Effector memory CD8-positive, alpha-beta T cell (primary cell): ENCODE data around the gene ZNF823.
"Not testable (repeated sequence)": the region's sequence is repeated elsewhere in the genome, so short reads cannot be mapped to it uniquely, and the experiment has no call there.

Experiments
- ATAC-seq: fragments of 150-1000 bp; cut with Tn5 transposase; replicated peaks from 2 replicates; pipeline ENCODE4 v1.10.0; 2021; ENCODE audit warnings: mild to moderate bottlenecking, moderate library complexity
- DNase-seq, 3 experiments: peaks; one replicate each; pipeline ENCODE4 v3.0.0; 2021
- H3K27ac Mint-ChIP-seq, 2 donors: one replicate each; pipeline ENCODE4 v1.8.0; 2022; ENCODE audit warnings: mild to moderate bottlenecking in 2 of 2, mixed read lengths in 2 of 2, moderate library complexity in 2 of 2
- H3K27me3 Mint-ChIP-seq, 2 donors: one replicate each; pipeline ENCODE4 v1.8.0; 2022; ENCODE audit warnings: mixed read lengths in 2 of 2
- H3K36me3 Mint-ChIP-seq: one replicate; pipeline ENCODE4 v1.8.0; 2022; ENCODE audit warnings: mild to moderate bottlenecking, moderate library complexity, mixed read lengths; ENCODE audit not compliant: insufficient read depth
- H3K4me1 Mint-ChIP-seq, 2 donors: one replicate each; pipeline ENCODE4 v1.8.0; 2022; ENCODE audit warnings: low read depth in 2 of 2, mixed read lengths in 2 of 2
- H3K4me3 Mint-ChIP-seq, 2 donors: one replicate each; pipeline ENCODE4 v1.8.0; 2022; ENCODE audit warnings: mild to moderate bottlenecking in 2 of 2, mixed read lengths in 2 of 2, moderate library complexity in 2 of 2
- H3K9me3 Mint-ChIP-seq, 2 donors: one replicate each; pipeline ENCODE4 v1.8.0; 2022; ENCODE audit warnings: mixed read lengths in 2 of 2
- total RNA-seq, 9 experiments: gene quantifications; one replicate each; lab custom pipeline; 2026; lab: John Stamatoyannopoulos, UW

Gene ZNF823
- 2.0 to 11.4 (median 4.1) reads per million in 9 experiments for total RNA-seq

DNA sequence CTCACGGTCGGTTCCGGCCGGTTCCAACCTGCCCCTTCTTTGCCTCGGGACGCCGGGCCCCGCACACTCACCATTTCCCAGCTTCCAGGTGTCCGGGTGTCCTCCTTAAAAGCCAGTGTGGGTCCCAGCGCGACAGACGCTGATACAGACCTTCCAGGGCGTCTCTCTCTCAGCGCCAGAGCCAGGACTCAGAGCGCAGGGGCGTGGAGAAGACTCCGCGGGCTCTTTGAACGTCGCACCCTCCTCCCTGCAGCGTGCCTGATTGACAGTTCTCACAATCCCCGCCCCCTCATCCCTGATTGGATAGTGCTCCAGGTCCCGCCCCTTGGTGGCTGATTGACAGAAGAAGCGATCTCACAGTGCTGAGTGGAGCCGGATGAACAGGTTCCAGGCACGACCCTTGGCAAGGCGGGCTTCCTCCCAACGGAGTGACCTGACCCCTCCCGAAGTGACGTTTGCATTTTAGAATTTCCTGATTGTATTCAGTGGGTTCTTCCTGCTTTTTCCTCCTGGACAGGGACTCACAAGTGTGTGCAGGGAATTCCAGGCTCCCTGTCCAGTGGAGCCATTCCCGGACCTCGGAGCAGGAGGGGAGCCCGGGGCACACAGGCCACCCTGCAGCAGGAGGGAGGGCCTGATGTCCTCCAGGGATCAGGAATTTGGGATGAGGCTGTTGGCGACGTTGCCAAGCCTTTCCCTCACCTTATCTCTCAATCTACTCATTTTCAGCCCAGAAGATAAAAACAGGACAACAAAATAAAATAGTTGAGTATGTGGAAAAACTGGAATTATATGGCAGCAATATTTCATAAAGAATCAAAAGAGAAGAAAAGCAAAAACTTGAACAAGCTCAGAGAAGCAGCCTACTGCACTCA lies at the start of gene ZNF823:
TSS of gene ZNF823 (minus strand) at position 201 of the 875 bp plus-strand sequence. CDS start at position 74, 127 bp downstream.
- DNase-seq, result peak; percentile 92 to 98 (median 94)
- H3K4me1 Mint-ChIP-seq, result peaks cover 16 to 23% of the 10 kb centered on the region in 2 donors
- H3K27ac Mint-ChIP-seq, result peak within 1 kb of the TSS; percentile 76 to 87
- no peaks in the 10 kb centered on the region for H3K9me3 Mint-ChIP-seq
- peak; percentile 98 for ATAC-seq
- H3K4me3 Mint-ChIP-seq, result peak within 1 kb of the TSS; percentile 91 to 99
- peaks cover 6% of the 10 kb centered on the region for H3K36me3 Mint-ChIP-seq
- peaks cover 0 to 7% of the 10 kb centered on the region in 2 donors for H3K27me3 Mint-ChIP-seq

DNA sequence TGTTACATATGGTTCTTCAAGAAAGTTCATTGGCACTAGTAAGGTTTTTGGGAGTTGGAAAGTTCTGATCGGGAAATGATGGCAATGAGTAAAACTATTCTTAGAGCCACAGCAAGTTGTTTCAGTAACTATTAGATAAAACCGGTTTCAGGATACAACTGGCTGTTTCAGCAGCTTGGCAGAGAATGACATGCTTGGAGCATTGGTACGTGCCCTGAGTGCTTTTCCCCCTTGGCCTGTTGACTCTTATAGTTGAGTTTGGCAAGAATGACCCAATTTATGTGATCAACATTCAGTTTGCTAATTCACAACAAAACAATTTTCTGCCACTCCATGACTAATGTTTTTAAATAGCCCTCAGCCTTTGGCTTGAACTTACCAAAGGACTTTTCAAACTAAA lies 48.8 kb upstream of the ZNF823 start:
- ATAC-seq (no peak), DNase-seq (no peak)
- Mint-ChIP-seq H3K4me1 (no peaks in the 10 kb centered on the region), H3K4me3 (no peak overlapping the region), H3K9me3 (peaks cover 7 to 8% of the 10 kb centered on the region in 2 donors), H3K36me3 (peaks cover 4% of the 10 kb centered on the region), H3K27me3 (no peaks in the 10 kb centered on the region), H3K27ac (no peak overlapping the region)

- Mint-ChIP-seq H3K36me3 (peaks cover 20% of the 10 kb centered on the region), H3K4me1 (no peaks in the 10 kb centered on the region), H3K27ac (no peak overlapping the region), H3K4me3 (no peak overlapping the region), H3K9me3 (peaks cover 5 to 8% of the 10 kb centered on the region in 2 donors), H3K27me3 (no peaks in the 10 kb centered on the region)
- ATAC-seq (no peak), DNase-seq (no peak)
Observed at GRCh38 chr19:11784356-11784755, 45.6 kb upstream of the ZNF823 start.

DNA sequence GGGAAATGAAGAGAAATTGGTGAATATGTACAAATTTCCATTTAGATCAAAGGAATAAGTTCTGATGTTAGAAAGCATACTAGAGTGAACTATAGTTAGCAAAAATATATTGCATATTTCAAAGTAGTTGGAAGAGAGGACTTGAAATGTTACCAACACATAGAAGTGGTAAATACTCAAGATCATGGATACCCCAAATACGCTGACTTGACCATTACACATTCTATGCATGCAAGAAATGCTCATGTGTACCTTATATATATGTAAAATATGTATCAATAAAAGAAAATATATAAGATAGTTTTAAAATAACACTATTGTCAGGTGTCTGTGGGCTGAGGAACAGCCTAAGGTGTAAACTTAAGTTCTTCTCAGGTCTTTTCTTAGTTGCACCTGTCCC lies 45.0 kb upstream of the ZNF823 start:
- no peak overlapping the region for H3K27ac Mint-ChIP-seq
- peaks cover 5 to 8% of the 10 kb centered on the region in 2 donors for H3K9me3 Mint-ChIP-seq
- DNase-seq (no peak), ATAC-seq (no peak)
- no peaks in the 10 kb centered on the region for H3K4me1 Mint-ChIP-seq
- H3K36me3 Mint-ChIP-seq, result peaks cover 26% of the 10 kb centered on the region
- H3K4me3 Mint-ChIP-seq, result no peak overlapping the region
- H3K27me3 Mint-ChIP-seq, result no peaks in the 10 kb centered on the region

DNA sequence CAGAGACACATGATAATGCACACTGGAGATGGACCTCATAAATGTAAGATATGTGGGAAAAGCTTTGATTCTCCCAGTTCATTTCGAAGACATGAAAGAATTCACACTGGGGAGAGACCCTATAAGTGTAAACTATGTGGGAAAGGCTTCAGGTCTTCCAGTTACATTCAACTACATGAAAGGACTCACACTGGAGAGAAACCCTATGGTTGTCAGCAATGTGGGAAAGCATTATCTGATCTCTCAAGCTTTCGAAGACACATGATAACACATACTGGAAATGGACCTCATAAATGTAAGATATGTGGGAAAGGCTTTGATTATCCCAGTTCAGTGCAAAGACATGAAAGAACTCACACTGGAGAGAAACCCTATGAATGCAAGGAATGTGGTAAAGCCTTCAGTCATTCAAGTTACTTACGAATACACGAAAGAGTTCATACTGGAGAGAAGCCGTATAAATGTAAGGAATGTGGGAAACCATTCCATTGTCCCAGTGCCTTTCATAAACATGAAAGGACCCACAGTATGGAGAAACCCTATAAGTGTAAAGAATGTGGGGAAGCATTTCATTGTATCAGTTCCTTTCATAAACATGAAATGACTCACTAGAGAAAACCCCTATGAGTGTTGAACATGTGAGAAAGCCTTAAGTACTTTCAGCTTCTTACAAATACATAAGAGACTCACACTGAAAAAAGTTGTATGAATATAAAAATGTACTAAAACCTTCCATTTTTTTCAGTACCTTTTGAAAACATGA lies 42.7 kb upstream of the ZNF823 start:
- peaks cover 36% of the 10 kb centered on the region for H3K36me3 Mint-ChIP-seq
- H3K27ac Mint-ChIP-seq, result no peak overlapping the region
- no peaks in the 10 kb centered on the region for H3K4me1 Mint-ChIP-seq
- peaks cover under 1 to 5% of the 10 kb centered on the region in 2 donors for H3K9me3 Mint-ChIP-seq
- no peak for ATAC-seq
- no peak overlapping the region for H3K4me3 Mint-ChIP-seq
- DNase-seq, result no peak
- no peaks in the 10 kb centered on the region for H3K27me3 Mint-ChIP-seq

DNA sequence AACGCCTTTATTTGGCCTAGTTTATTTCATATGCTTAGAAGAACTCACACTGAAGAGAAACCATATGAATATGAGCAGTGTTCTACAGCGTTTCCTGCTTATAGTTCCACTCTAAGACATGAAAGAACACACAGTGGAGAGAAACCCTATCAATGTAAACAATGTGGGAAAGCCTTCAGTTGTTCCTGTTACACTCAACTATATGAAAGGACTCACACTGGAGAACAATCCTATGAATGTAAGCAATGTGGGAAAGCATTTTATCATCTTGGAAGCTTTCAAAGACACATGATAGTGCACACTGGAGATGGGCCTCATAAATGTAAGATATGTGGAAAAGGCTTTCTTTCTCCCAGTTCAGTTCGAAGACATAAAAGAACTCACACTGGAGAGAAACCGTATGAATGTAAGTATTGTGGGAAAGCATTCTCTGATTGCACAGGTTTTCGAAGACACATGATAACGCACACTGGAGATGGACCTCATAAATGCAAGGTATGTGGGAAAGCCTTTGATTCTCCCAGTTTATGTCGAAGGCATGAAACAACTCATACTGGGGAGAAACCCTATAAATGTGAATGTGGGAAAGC lies 41.8 kb upstream of the ZNF823 start:
- Mint-ChIP-seq H3K36me3 (peaks cover 32% of the 10 kb centered on the region), H3K27ac (no peak overlapping the region), H3K4me3 (no peak overlapping the region), H3K4me1 (no peaks in the 10 kb centered on the region), H3K9me3 (peaks cover 0 to 5% of the 10 kb centered on the region in 2 donors), H3K27me3 (no peaks in the 10 kb centered on the region)
- ATAC-seq, result no peak
- DNase-seq, result no peak

DNA sequence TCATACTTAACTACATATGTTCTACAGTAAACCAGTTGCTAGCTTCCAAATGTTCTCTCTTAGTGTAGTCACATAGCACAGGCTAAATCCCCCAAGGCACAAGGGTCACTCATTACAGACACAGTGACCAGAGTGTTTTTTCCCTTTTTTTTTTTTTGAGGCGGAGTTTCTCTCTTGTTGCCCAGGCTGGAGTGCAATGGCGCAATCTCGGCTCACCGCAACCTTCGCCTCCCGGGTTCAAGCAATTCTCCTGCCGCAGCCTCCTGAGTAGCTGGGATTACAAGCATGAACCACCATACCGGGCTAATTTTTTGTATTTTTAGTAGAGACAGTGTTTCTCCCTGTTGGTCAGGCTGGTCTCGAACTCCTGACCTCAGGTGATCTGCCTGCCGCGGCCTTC lies 37.9 kb upstream of the ZNF823 start:
- H3K9me3 Mint-ChIP-seq, result peaks cover 5 to 17% of the 10 kb centered on the region in 2 donors
- not testable (repeated sequence) for H3K4me1 Mint-ChIP-seq, H3K4me3 Mint-ChIP-seq

DNA sequence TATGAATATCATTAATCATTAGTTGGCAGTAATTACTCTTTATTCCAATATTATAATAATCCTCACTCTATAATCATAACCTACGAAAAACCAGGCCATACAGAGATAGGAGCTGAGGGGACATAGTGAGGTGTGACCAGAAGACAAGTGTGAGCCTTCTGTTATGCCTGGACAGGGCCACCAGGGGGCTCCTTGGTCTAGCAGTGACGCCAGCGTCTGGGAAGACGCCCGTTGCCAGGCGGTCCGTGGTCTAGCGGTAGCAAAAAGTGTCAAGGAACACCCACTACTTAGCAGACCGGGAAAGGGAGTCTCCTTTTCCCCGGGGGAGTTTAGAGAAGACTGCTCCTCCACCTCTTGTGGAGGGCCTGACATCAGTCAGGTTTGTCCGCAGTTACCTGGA lies 32.8 kb upstream of the ZNF823 start:
- not testable (repeated sequence) for DNase-seq, H3K27ac Mint-ChIP-seq, H3K27me3 Mint-ChIP-seq, H3K36me3 Mint-ChIP-seq, H3K4me3 Mint-ChIP-seq, ATAC-seq
- Mint-ChIP-seq H3K9me3 (peaks cover 7 to 24% of the 10 kb centered on the region in 2 donors), H3K4me1 (peaks cover 16 to 18% of the 10 kb centered on the region in 2 donors)

More for the DNA sequence above, 37.9 kb upstream of the ZNF823 start:
- H3K27me3 Mint-ChIP-seq, H3K27ac Mint-ChIP-seq, DNase-seq, ATAC-seq: not testable (repeated sequence)
- H3K36me3 Mint-ChIP-seq, result peaks cover 32% of the 10 kb centered on the region

DNA sequence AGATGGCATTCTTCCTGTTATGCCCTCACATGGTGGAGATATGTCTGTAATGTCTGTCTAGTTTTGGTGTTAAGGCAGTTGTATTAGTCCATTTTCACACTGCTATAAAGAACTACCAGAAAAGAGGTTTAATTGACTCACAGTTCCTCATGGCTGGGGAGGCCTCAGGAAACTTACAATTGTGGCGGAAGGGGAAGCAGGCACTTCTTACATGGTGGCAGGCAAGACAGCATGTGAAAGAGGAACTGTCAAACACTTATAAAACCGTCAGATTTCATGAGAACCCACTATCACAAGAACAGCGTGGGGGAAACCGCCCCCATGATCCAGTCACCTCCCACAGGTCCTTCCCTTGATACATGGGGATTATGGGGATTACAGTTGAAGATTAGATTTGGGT lies 31.2 kb upstream of the ZNF823 start:
- peaks cover 0 to 7% of the 10 kb centered on the region in 2 donors for H3K27me3 Mint-ChIP-seq
- no peak overlapping the region for H3K4me3 Mint-ChIP-seq
- H3K36me3 Mint-ChIP-seq, result peaks cover 11% of the 10 kb centered on the region
- DNase-seq (no peak), ATAC-seq (no peak)
- peaks cover 16 to 20% of the 10 kb centered on the region in 2 donors for H3K4me1 Mint-ChIP-seq
- H3K9me3 Mint-ChIP-seq, result peaks cover 7 to 24% of the 10 kb centered on the region in 2 donors
- no peak overlapping the region for H3K27ac Mint-ChIP-seq

DNA sequence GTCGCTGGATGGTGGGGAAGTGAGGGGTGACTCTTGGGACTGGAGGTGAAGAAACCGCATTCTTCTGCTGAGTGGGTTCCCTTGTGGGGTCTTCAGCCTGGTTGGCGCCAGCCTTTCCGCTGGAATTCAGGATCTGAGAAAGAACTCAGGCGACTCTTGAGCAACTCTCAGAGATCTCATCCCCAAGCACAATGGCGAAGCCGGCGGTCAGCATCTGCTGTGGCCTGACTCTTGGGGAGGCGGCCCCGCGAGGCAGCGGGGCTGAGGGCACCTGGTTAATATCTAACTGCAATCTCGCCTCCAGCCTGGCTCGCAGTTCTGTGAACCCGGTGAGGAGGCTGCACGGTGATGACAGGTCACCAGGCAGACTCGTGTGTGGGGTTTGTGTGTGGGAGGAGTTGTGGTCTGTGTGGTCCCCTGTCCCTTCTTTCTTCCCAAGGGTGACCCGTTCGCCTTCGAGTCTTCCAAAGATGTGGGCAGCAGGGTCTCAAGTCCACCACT lies 28.9 kb upstream of the ZNF823 start:
- peaks cover 0 to 15% of the 10 kb centered on the region in 2 donors for H3K27me3 Mint-ChIP-seq
- peak; percentile 3 to 6 (median 4) for DNase-seq
- H3K27ac Mint-ChIP-seq, result peak overlapping the region; percentile 92 to 96
- H3K4me1 Mint-ChIP-seq, result peaks cover 16 to 20% of the 10 kb centered on the region in 2 donors
- H3K9me3 Mint-ChIP-seq, result peaks cover 7 to 16% of the 10 kb centered on the region in 2 donors
- peak overlapping the region; percentile 91 to 94 for H3K4me3 Mint-ChIP-seq
- ATAC-seq, result no peak
- peaks cover 11% of the 10 kb centered on the region for H3K36me3 Mint-ChIP-seq

GRCh38 chr19:11766597-11767591 lies 28.1 kb upstream of the ZNF823 start, which contains the start of gene ZNF441:
TSS of gene ZNF441 (plus strand) at chr19:11767000. CDS start at chr19:11767194, 194 bp downstream.
- DNase-seq (peak; percentile 83 to 90 (median 83)), ATAC-seq (peak; percentile 93)
- Mint-ChIP-seq H3K27ac (peak within 1 kb of the TSS; percentile 92 to 96), H3K4me1 (peaks cover 16 to 20% of the 10 kb centered on the region in 2 donors), H3K36me3 (peaks cover 11% of the 10 kb centered on the region), H3K27me3 (peaks cover 0 to 15% of the 10 kb centered on the region in 2 donors), H3K9me3 (peaks cover 4 to 9% of the 10 kb centered on the region in 2 donors), H3K4me3 (peak within 1 kb of the TSS; percentile 91 to 94)

- H3K4me1 Mint-ChIP-seq, result peaks cover 12 to 16% of the 10 kb centered on the region in 2 donors
- peaks cover 20 to 30% of the 10 kb centered on the region in 2 donors for H3K27me3 Mint-ChIP-seq
- H3K27ac Mint-ChIP-seq, result no peak overlapping the region
- ATAC-seq (no peak), DNase-seq (no peak)
- peaks cover 9% of the 10 kb centered on the region for H3K36me3 Mint-ChIP-seq
- peaks cover 0 to under 1% of the 10 kb centered on the region in 2 donors for H3K9me3 Mint-ChIP-seq
- no peak overlapping the region for H3K4me3 Mint-ChIP-seq
Observed at GRCh38 chr19:11763611-11764010, 24.9 kb upstream of the ZNF823 start.
